Inferior parietal cortex (tissue), 1 donor: Measurements from ENCODE around the gene SEC14L5.

Source experiments
- DNase-seq: peaks from one replicate; pipeline ENCODE4 v3.0.0-alpha.2; 2016; ENCODE audit errors: extremely low spot score

The SEC14L5 gene

DNA sequence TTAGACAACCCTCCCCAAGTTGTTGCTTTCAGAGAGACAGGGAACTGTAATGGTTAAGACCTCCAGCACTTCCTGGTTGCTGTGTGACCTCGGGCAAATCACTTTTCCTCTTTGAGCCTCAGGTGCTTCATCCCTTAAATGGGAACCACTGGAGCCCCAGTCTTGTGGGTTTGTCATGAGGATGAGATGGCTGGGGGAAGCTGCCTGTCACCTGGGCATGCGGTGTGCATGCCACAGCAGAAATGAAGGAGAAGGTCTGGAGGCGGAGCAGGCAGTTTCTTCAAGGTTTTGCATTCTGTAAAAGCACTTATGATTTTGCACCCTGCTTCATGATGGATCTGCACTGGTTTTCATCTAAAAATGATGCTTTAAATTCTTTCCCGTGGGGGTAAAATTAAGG is 53.5 kb downstream of the SEC14L5 start:
- DNase-seq = no peak

GRCh38 chr16:5012887-5013286 is 54.8 kb downstream of the SEC14L5 start:
- no peak for DNase-seq

DNA sequence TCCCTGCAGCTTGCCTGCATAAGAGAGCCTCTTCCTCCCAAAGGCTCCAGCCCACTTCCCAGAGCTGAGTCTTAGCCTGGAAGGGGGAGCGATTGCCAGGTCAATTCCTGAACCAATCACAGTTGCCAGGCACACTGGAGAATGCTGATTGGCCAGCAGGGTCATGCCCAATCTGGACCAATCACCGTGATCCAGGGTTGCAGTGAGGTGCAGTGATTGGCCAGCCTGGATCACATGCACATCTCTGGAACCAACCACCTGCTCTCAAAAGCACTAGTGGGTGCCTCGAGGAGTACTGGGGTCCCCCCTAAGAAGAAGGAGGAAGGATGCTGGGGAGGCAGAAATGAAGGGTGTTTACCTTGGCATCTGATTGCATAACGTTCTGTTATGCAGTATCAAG is 57.2 kb downstream of the SEC14L5 start:
- no peak for DNase-seq

GRCh38 chr16:5015887-5016286 is 57.8 kb downstream of the SEC14L5 start:
- no peak for DNase-seq

DNA sequence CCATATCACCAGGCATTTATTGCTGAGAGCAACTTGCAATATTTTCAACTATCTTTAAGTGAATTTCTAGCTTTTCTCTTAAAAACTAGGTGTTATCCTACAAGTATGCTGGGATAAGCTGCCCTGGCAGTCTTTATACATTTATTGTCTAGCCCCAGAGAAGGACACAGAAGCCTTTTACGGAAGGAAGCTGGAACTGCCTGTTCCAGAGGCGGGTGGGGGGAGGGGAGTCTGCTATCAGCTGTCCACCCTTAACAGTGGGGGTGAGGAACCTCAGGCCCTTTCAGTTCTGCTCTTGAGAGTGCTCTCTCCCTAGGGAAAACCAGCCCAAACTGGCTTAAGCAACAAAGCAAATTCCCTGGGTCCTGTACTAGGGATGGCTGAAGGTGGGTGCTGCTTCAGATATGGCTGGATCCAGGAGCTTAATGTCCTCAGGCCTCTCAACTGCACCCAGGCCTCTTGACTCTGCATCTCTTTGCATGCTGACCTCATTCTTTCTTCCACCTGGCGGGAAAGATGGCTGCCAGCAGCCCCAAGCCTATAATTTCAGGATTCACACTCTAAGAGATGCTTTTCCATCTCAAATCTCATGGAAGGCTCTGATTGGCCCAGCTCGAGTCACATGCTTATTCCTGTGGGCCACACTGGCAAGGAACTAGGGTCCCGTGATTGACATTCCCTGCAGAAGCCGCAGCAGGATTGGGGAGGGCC is 59.0 kb downstream of the SEC14L5 start:
- no peak for DNase-seq

- DNase-seq = no peak
Observed at GRCh38 chr16:5017678-5017969, 59.5 kb downstream of the SEC14L5 start.

DNA sequence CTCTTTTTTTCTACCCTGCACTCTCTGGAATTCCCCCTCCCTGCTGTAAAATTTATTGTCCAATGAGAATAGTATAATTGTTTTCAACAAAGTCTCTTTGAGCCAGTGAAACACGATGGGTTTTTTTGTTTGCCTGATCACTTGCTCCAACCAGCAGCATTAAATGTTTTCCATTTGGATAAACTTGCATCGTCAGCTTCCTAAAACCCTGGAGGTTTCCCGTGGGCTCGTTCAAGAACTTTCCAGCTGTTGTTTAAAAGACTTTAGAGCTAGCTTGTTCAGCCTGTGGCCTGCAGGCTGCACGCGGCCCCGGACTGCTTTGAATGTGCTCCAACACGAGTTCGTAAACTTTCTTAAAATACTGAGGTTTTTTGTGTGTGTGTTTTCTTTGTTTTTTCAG is 60.7 kb downstream of the SEC14L5 start:
- no peak for DNase-seq

- DNase-seq = no peak
Observed at GRCh38 chr16:5019775-5020174, 61.6 kb downstream of the SEC14L5 start.

GRCh38 chr16:5020551-5020950 is 62.4 kb downstream of the SEC14L5 start:
- no peak for DNase-seq

DNA sequence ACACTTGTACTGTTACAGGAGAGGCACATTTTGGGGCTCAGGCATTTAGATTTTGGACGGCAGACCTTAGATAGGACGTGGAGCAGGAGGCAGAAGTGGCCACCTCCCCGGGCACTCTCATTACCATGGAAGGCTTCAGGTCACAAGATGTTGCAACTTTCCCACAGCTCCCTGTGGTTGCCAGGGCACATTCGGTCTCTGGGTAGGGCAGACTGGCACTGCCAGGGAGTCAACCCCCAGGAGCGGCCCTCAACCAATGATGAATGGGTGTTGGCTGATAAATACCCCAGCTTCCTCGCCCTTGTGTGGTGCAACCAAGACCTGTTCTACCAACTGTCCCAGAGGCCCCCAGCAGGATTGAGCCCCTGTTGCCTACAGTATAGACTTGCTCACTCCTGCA is 64.4 kb downstream of the SEC14L5 start:
- DNase-seq = no peak

DNA sequence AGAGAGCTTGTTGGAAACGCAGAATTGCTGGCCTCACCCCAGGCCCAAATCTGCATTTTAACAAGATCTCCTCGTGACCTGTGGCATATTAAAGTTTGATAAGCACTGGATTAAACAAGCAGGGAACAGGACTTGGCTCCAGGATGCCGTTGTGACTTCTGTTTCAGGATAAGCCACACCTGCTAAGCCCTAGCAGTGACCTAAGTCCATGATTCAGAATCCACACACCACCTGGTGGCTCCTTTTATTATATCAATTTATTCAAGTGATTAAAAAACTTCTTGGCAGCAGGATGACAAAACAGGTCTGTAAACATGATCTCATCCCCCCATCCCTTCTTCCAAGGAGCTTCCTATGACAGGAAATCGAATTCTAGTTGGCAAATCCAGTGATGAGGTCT is 66.5 kb downstream of the SEC14L5 start:
- DNase-seq = no peak

GRCh38 chr16:5025171-5025632 is 67.1 kb downstream of the SEC14L5 start:
- DNase-seq = peak; percentile 73

DNA sequence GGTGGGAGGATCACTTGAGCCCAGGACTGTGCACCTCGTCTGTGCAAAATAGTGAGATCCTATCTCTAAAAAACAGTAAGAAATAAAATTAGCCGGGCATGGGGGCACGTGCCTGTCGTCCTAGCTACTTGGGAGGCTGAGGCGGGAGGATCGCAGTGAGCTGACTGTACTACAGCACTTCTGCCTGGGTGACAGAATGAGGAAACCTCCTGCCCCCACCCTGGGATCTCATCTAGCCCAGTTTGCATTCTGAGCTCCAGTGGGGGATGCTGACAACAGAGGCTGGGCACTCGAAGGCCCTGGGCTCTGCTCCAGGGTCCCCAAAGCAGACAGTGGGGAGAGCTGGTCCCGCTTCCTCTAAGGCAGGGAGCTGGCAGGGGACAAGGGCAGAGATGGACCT is 68.5 kb downstream of the SEC14L5 start:
- DNase-seq = no peak

- DNase-seq = no peak
Observed at GRCh38 chr16:5027086-5027485, 69.0 kb downstream of the SEC14L5 start.

- no peak for DNase-seq
Observed at GRCh38 chr16:5027575-5028235, 69.6 kb downstream of the SEC14L5 start.

DNA sequence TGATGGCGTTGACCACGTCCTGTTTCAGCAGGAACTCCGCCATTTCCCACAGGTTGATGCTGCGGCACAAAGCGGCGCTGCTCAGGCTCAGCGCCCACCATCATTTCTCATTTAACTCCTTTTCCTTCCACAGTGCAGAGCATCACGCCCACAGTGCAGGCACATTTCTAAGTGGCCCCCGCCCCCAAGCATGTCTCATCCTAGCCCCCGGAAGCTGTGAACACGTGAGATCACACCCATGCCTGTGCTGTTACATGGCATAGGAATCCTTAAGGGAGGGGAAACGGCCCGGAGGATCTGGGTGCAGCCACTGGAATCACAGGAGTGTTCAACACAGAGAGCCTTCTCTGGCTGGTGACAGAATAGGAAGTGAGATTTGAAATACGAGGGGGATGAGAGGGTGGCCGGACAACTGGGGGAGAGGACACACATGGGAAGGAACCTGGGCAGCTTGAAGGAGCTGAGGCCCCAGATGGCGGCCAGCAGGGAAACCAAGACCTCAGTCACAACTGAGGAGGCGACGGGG is 70.9 kb downstream of the SEC14L5 start:
- no peak for DNase-seq

GRCh38 chr16:5030251-5030870 is 72.2 kb downstream of the SEC14L5 start:
- no peak for DNase-seq

DNA sequence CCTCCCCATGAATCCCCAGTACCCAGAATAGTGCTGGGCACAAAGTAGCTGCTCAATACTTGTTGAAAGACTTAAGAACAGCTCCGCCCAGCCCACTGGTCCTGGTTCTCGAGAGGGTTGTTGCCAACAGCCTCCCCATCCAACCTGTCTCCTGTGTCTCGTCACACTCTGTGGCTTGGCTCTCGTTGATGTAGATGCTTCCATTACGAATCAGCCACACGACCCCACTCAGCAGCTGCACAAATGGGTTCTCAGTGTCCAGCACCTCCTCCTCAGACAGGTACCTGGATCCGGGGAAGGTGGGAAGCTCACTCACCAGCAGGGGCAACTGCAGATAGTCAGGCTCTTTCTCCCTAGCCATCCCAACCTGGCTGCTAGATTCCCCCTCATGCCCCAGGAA is 73.5 kb downstream of the SEC14L5 start:
- no peak for DNase-seq

GRCh38 chr16:5032748-5033167 is 74.6 kb downstream of the SEC14L5 start:
- no peak for DNase-seq

- peak; percentile 89 for DNase-seq
Observed at GRCh38 chr16:5033256-5034166, 75.4 kb downstream of the SEC14L5 start, which contains the start of gene NAGPA. TSS of gene NAGPA (minus strand) at chr16:5033935. CDS start at chr16:5033914, 21 bp downstream.

DNA sequence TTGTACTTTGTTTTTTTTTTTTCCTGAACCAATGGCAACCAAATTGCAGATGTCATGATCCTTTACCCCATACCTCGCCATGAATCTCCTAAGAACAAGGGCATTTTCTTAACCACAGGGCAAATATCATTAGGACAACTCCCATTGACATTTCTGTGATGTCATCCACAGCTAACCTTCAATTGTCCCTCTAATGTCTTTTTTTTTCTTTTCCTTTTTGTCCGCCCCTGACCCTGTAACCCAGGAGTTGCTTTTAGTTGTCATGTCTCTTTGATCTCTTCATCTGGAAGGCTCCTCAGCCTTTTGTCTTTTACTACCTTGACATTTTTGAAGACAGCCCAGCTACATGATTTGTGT is 76.0 kb downstream of the SEC14L5 start:
- DNase-seq = no peak

GRCh38 chr16:5035909-5036227 is 77.7 kb downstream of the SEC14L5 start:
- DNase-seq = no peak
